BLaER1 treated with 17β-estradiol and CSF1 and Interleukin-3, amounts not matched to agents 10 nM and 100 nM (cell line): ENCODE measurements around the gene ADAMTS13.

Source experiments
- H3K27ac ChIP-seq, 11 experiments: shearing (Covaris generic); formaldehyde crosslinking; 2 replicates each; pipeline ENCODE4 v1.8.1; 2022
- H3K27me3 ChIP-seq, 11 experiments: shearing (Covaris generic); formaldehyde crosslinking; 2 replicates each; pipeline ENCODE4 v1.8.1; 2022
- H3K36me3 ChIP-seq, 11 experiments: shearing (Covaris generic); formaldehyde crosslinking; 2 replicates each; pipeline ENCODE4 v1.8.1; 2022
- H3K4me1 ChIP-seq, 10 experiments: shearing (Covaris generic); formaldehyde crosslinking; 2 replicates each; pipeline ENCODE4 v1.8.1; 2022
- H3K4me2 ChIP-seq, 11 experiments: shearing (Covaris generic); formaldehyde crosslinking; 2 replicates each; pipeline ENCODE4 v1.8.1; 2022
- H3K4me3 ChIP-seq, 10 experiments: shearing (Covaris generic); formaldehyde crosslinking; 2 replicates each; pipeline ENCODE4 v1.8.1; 2022
- H3K9ac ChIP-seq, 11 experiments: shearing (Covaris generic); formaldehyde crosslinking; 2 replicates each; pipeline ENCODE4 v1.8.1; 2022
- H3K9me3 ChIP-seq, 11 experiments: shearing (Covaris generic); formaldehyde crosslinking; replicated peaks in 1 of 11; 2 replicates each; pipeline ENCODE4 v1.8.1; 2022
- H4K20me1 ChIP-seq, 11 experiments: shearing (Covaris generic); formaldehyde crosslinking; 2 replicates each; pipeline ENCODE4 v1.8.1; 2022
- Cebpa-rat ChIP-seq, 11 experiments: shearing (Covaris generic); IDR thresholded peaks; 2 replicates each; pipeline ENCODE4 v1.8.1; 2022

ADAMTS13 gene

GRCh38 chr9:133473743-133474142, 51.6 kb downstream of the ADAMTS13 start:
- Histone ChIP-seq H3K4me3 (no peak overlapping the region), H3K27ac (0 out of 22 replicates have a peak overlapping the region, but pooled peaks of 2 of the 11 experiments have one; percentile 1 to 15), H3K27me3 (no peaks in the 10 kb centered on the region), H3K9me3 (no peaks in the 10 kb centered on the region), H3K36me3 (peaks cover 0 to 76% (median 57%) of the 10 kb centered on the region in 11 experiments; a peak in 20 of 22 replicates), H3K4me2 (peak overlapping the region; percentile 28 to 97 (median 62); a peak in 19 of 22 replicates), H4K20me1 (peaks cover 0 to 96% (median 49%) of the 10 kb centered on the region in 11 experiments; a peak in 18 of 22 replicates), H3K4me1 (peaks cover 40 to 72% (median 53%) of the 10 kb centered on the region in 10 experiments), H3K9ac (peak overlapping the region in 2 of 11 experiments; percentile 5 to 37; a peak in 1 of 22 replicates)
- no peak for TF ChIP-seq Cebpa-rat (IDR thresholded peaks at IDR 0.05)

GRCh38 chr9:133474215-133474614, 52.0 kb downstream of the ADAMTS13 start:
- no peak overlapping the region for H3K4me3 ChIP-seq
- peak overlapping the region; percentile 30 to 97 (median 62); a peak in 20 of 22 replicates for H3K4me2 ChIP-seq
- H3K9ac ChIP-seq, result peak overlapping the region in 4 of 11 experiments; percentile 0 to 37 (median 4); a peak in 1 of 22 replicates
- H3K36me3 ChIP-seq, result peaks cover 0 to 73% (median 52%) of the 10 kb centered on the region in 11 experiments; a peak in 20 of 22 replicates
- TF ChIP-seq Cebpa-rat (IDR thresholded peaks at IDR 0.05), result no peak
- 0 out of 22 replicates have a peak overlapping the region, but pooled peaks of 2 of the 11 experiments have one; percentile 1 to 15 for H3K27ac ChIP-seq
- H3K27me3 ChIP-seq, result no peaks in the 10 kb centered on the region
- H3K4me1 ChIP-seq, result peaks cover 41 to 74% (median 56%) of the 10 kb centered on the region in 10 experiments
- no peaks in the 10 kb centered on the region for H3K9me3 ChIP-seq
- H4K20me1 ChIP-seq, result peaks cover 0 to 91% (median 49%) of the 10 kb centered on the region in 11 experiments; a peak in 18 of 22 replicates

- peak overlapping the region in 1 of 11 experiments; percentile 0; a peak in 3 of 22 replicates for H3K9ac ChIP-seq
Observed at GRCh38 chr9:133474853-133475252, 52.7 kb downstream of the ADAMTS13 start.

GRCh38 chr9:133475292-133476012, 53.3 kb downstream of the ADAMTS13 start:
- H3K4me1 ChIP-seq, result peaks cover 49 to 82% (median 65%) of the 10 kb centered on the region in 10 experiments
- H3K27me3 ChIP-seq, result no peaks in the 10 kb centered on the region
- H3K4me3 ChIP-seq, result peak overlapping the region in 1 of 10 experiments; percentile 77; a peak in 1 of 20 replicates
- H3K27ac ChIP-seq, result peak overlapping the region in 1 of 11 experiments; percentile 73; a peak in 2 of 22 replicates
- H4K20me1 ChIP-seq, result peaks cover 0 to 79% (median 49%) of the 10 kb centered on the region in 11 experiments; a peak in 18 of 22 replicates
- H3K4me2 ChIP-seq, result peak overlapping the region in 7 of 11 experiments; percentile 62 to 98 (median 92); a peak in 9 of 22 replicates
- peak overlapping the region in 2 of 11 experiments; percentile 18 to 36; a peak in 2 of 22 replicates for H3K9ac ChIP-seq
- peaks cover 0 to 63% (median 49%) of the 10 kb centered on the region in 11 experiments; a peak in 20 of 22 replicates for H3K36me3 ChIP-seq
- no peak for TF ChIP-seq Cebpa-rat (IDR thresholded peaks at IDR 0.05)
- no peaks in the 10 kb centered on the region for H3K9me3 ChIP-seq

More at GRCh38 chr9:133474853-133475252, 52.7 kb downstream of the ADAMTS13 start:
- Histone ChIP-seq H3K4me2 (peak overlapping the region; percentile 24 to 97 (median 62); a peak in 20 of 22 replicates), H3K9me3 (no peaks in the 10 kb centered on the region), H3K4me3 (no peak overlapping the region), H3K27me3 (no peaks in the 10 kb centered on the region), H3K36me3 (peaks cover 0 to 67% (median 49%) of the 10 kb centered on the region in 11 experiments; a peak in 20 of 22 replicates), H3K27ac (no peak overlapping the region), H4K20me1 (peaks cover 0 to 85% (median 49%) of the 10 kb centered on the region in 11 experiments; a peak in 18 of 22 replicates), H3K4me1 (peaks cover 48 to 80% (median 63%) of the 10 kb centered on the region in 10 experiments)
- TF ChIP-seq Cebpa-rat (IDR thresholded peaks at IDR 0.05), result no peak

- H3K9ac ChIP-seq, result peak overlapping the region in 4 of 11 experiments; percentile 5 to 81 (median 27); a peak in 2 of 22 replicates
Observed at GRCh38 chr9:133476036-133476931, 54.1 kb downstream of the ADAMTS13 start.

GRCh38 chr9:133476941-133477340, 54.8 kb downstream of the ADAMTS13 start:
- Histone ChIP-seq H3K9me3 (no peaks in the 10 kb centered on the region), H3K4me2 (peak overlapping the region; percentile 10 to 100 (median 97); a peak in 13 of 22 replicates), H3K36me3 (peaks cover 0 to 53% (median 36%) of the 10 kb centered on the region in 11 experiments; a peak in 20 of 22 replicates), H3K4me3 (peak overlapping the region in 3 of 10 experiments; percentile 63 to 78 (median 77); a peak in 4 of 20 replicates), H3K27me3 (no peaks in the 10 kb centered on the region), H4K20me1 (peaks cover 0 to 64% (median 46%) of the 10 kb centered on the region in 11 experiments; a peak in 18 of 22 replicates), H3K27ac (peak overlapping the region in 2 of 11 experiments; percentile 19 to 73; a peak in 1 of 22 replicates), H3K4me1 (peaks cover 49 to 69% (median 63%) of the 10 kb centered on the region in 10 experiments), H3K9ac (peak overlapping the region in 2 of 11 experiments; percentile 13 to 81; a peak in 2 of 22 replicates)
- TF ChIP-seq Cebpa-rat (IDR thresholded peaks at IDR 0.05), result no peak

More at GRCh38 chr9:133476036-133476931, 54.1 kb downstream of the ADAMTS13 start:
- Histone ChIP-seq H3K27me3 (no peaks in the 10 kb centered on the region), H3K4me2 (peak overlapping the region in 6 of 11 experiments; percentile 91 to 100 (median 94); a peak in 10 of 22 replicates), H3K9me3 (no peaks in the 10 kb centered on the region), H3K4me3 (peak overlapping the region in 2 of 10 experiments; percentile 63 to 77; a peak in 3 of 20 replicates), H4K20me1 (peaks cover 0 to 70% (median 46%) of the 10 kb centered on the region in 11 experiments; a peak in 18 of 22 replicates), H3K36me3 (peaks cover 0 to 60% (median 42%) of the 10 kb centered on the region in 11 experiments; a peak in 20 of 22 replicates), H3K4me1 (peaks cover 49 to 75% (median 65%) of the 10 kb centered on the region in 10 experiments), H3K27ac (peak overlapping the region in 2 of 11 experiments; percentile 19 to 73; a peak in 1 of 22 replicates)
- TF ChIP-seq Cebpa-rat (IDR thresholded peaks at IDR 0.05), result no peak

GRCh38 chr9:133477461-133477860, 55.3 kb downstream of the ADAMTS13 start:
- Histone ChIP-seq H3K4me3 (peak overlapping the region in 7 of 10 experiments; percentile 55 to 78 (median 67); a peak in 11 of 20 replicates), H4K20me1 (peaks cover 0 to 59% (median 46%) of the 10 kb centered on the region in 11 experiments; a peak in 18 of 22 replicates), H3K4me2 (peak overlapping the region; percentile 90 to 100 (median 98)), H3K9me3 (no peaks in the 10 kb centered on the region), H3K27me3 (no peaks in the 10 kb centered on the region), H3K27ac (peak overlapping the region in 1 of 11 experiments; percentile 73; a peak in 2 of 22 replicates), H3K9ac (peak overlapping the region in 6 of 11 experiments; percentile 9 to 81 (median 78); a peak in 5 of 22 replicates), H3K4me1 (peaks cover 49 to 69% (median 63%) of the 10 kb centered on the region in 10 experiments), H3K36me3 (peaks cover 0 to 48% (median 31%) of the 10 kb centered on the region in 11 experiments; a peak in 18 of 22 replicates)
- no peak for TF ChIP-seq Cebpa-rat (IDR thresholded peaks at IDR 0.05)
